HepG2 (cell line): ENCODE data around the gene DGKD.
"Not testable (repeated sequence)": the region's sequence is repeated elsewhere in the genome, so short reads cannot be mapped to it uniquely, and the experiment has no call there.

Source experiments
- CHD2 ChIP-seq: IDR thresholded peaks from 2 replicates; pipeline ENCODE4 v1.6.1; 2011; ENCODE audit warnings: low read depth, low read length, improper control_type of control experiment
- NFATC3 ChIP-seq: sonication (generic); formaldehyde crosslinking; IDR thresholded peaks from 2 replicates; pipeline ENCODE4 v1.5.1; 2020; ENCODE audit warnings: mild to moderate bottlenecking, missing genetic modification reagents
- NFYB ChIP-seq: sonication (generic); formaldehyde crosslinking; IDR thresholded peaks from 2 replicates; pipeline ENCODE4 v1.4.0; 2020; ENCODE audit warnings: missing genetic modification reagents
- NR2F2 ChIP-seq: IDR thresholded peaks from 2 replicates; pipeline ENCODE4 v1.6.1; 2012; ENCODE audit warnings: low read depth, inconsistent platforms, borderline replicate concordance
- SSRP1 ChIP-seq: IDR thresholded peaks from 2 replicates; pipeline ENCODE4 v1.6.1; 2016; ENCODE audit warnings: control low read depth
- SYNCRIP ChIP-seq: fragments of 200-400 bp; formaldehyde crosslinking; IDR thresholded peaks from 2 replicates; pipeline ENCODE4 v1.6.1; 2018; ENCODE audit warnings: mild to moderate bottlenecking, low read depth, low read length; ENCODE audit not compliant: insufficient read depth
- TP53 ChIP-seq: sonication (generic); formaldehyde crosslinking; conservative IDR thresholded peaks from 2 replicates; pipeline ENCODE4 v1.4.0; 2020; ENCODE audit warnings: missing genetic modification reagents
- ZFP82 ChIP-seq: sonication (generic); formaldehyde crosslinking; IDR thresholded peaks from 2 replicates; pipeline ENCODE4 v1.5.1; 2020; ENCODE audit warnings: mild to moderate bottlenecking, missing genetic modification reagents, borderline replicate concordance
- ZNF263 ChIP-seq: sonication (generic); formaldehyde crosslinking; IDR thresholded peaks from 2 replicates; pipeline ENCODE4 v1.4.0; 2020; ENCODE audit warnings: missing genetic modification reagents
- ZNF484 ChIP-seq: sonication (generic); formaldehyde crosslinking; IDR thresholded peaks from 2 replicates; pipeline ENCODE4 v1.5.1; 2020; ENCODE audit warnings: mild to moderate bottlenecking, low read depth, missing genetic modification reagents, borderline replicate concordance
- TF ChIP-seq, protein P1 (sequence below): sonication (generic); formaldehyde crosslinking; IDR thresholded peaks from 2 replicates; pipeline ENCODE4 v1.5.0; 2020; ENCODE audit warnings: mild to moderate bottlenecking, missing genetic modification reagents, moderate library complexity
- TF ChIP-seq, protein P2 (sequence below): sonication (generic); formaldehyde crosslinking; IDR thresholded peaks from 2 replicates; pipeline ENCODE4 v1.4.0; 2020; ENCODE audit warnings: missing genetic modification reagents, borderline replicate concordance

DNA sequence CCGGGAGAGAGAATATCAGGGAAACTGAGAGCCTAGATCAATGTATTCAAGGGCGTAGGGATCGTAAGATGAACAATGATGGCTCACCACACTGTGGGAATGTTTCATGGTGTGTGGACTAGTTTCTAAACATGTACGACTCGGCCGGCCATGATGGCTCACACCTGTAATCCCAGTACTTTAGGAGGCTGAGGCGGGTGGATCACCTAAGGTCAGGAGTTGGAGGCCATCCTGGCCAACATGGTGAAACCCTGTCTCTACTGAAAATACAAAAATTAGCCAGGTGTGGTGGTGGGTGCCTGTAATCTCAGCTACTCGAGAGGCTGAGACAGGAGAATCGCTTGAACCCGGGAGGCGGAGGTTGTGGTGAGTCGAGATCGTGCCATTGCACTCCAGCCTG is 18.2 kb upstream of the DGKD start:
- TF ChIP-seq NFATC3 (CRISPR knock-in tag); ZFP82 (CRISPR knock-in tag); NR2F2; SSRP1; ZNF263 (CRISPR knock-in tag); SYNCRIP; ZNF484; CHD2; NFYB; TP53 (CRISPR knock-in tag): not testable (repeated sequence)
- TF ChIP-seq, protein P1, sequence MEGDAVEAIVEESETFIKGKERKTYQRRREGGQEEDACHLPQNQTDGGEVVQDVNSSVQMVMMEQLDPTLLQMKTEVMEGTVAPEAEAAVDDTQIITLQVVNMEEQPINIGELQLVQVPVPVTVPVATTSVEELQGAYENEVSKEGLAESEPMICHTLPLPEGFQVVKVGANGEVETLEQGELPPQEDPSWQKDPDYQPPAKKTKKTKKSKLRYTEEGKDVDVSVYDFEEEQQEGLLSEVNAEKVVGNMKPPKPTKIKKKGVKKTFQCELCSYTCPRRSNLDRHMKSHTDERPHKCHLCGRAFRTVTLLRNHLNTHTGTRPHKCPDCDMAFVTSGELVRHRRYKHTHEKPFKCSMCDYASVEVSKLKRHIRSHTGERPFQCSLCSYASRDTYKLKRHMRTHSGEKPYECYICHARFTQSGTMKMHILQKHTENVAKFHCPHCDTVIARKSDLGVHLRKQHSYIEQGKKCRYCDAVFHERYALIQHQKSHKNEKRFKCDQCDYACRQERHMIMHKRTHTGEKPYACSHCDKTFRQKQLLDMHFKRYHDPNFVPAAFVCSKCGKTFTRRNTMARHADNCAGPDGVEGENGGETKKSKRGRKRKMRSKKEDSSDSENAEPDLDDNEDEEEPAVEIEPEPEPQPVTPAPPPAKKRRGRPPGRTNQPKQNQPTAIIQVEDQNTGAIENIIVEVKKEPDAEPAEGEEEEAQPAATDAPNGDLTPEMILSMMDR (CRISPR knock-in tag): not testable (repeated sequence)
- TF ChIP-seq, protein P2, sequence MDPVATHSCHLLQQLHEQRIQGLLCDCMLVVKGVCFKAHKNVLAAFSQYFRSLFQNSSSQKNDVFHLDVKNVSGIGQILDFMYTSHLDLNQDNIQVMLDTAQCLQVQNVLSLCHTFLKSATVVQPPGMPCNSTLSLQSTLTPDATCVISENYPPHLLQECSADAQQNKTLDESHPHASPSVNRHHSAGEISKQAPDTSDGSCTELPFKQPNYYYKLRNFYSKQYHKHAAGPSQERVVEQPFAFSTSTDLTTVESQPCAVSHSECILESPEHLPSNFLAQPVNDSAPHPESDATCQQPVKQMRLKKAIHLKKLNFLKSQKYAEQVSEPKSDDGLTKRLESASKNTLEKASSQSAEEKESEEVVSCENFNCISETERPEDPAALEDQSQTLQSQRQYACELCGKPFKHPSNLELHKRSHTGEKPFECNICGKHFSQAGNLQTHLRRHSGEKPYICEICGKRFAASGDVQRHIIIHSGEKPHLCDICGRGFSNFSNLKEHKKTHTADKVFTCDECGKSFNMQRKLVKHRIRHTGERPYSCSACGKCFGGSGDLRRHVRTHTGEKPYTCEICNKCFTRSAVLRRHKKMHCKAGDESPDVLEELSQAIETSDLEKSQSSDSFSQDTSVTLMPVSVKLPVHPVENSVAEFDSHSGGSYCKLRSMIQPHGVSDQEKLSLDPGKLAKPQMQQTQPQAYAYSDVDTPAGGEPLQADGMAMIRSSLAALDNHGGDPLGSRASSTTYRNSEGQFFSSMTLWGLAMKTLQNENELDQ (CRISPR knock-in tag): not testable (repeated sequence)
